T-helper 22 cell (primary cell): Measurements from ENCODE around the gene PCBP2.
"Not testable (repeated sequence)": the region's sequence is repeated elsewhere in the genome, so short reads cannot be mapped to it uniquely, and the experiment has no call there.

Source experiments
- DNase-seq: peaks from one replicate; pipeline ENCODE4 v3.0.0-alpha.2; 2020; ENCODE audit warnings: low read depth

PCBP2 gene

GRCh38 chr12:53472056-53472582, 20.2 kb downstream of the PCBP2 start:
- DNase-seq, result no peak

- no peak for DNase-seq
Measured at GRCh38 chr12:53474077-53474476, 22.2 kb downstream of the PCBP2 start.

DNA sequence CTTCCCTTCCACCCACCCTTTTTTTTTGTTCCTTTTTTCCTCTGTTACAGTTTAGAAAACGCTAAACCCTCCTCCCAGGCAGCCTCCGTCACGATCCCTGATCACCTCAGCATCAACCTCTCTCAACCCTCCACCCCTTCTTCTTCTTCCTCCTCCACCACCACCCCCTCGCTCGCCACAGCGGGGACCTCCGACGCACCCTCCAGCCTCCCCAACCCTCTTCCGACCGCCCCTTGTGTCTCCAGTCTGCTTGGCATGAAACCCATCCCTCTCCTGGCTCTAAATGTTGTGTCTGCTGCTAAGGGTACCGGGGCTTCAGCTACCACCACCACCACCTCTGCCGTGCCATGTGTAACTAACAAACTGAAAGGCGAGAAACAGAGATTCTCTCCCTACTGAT, 22.9 kb downstream of the PCBP2 start:
- no peak for DNase-seq

DNA sequence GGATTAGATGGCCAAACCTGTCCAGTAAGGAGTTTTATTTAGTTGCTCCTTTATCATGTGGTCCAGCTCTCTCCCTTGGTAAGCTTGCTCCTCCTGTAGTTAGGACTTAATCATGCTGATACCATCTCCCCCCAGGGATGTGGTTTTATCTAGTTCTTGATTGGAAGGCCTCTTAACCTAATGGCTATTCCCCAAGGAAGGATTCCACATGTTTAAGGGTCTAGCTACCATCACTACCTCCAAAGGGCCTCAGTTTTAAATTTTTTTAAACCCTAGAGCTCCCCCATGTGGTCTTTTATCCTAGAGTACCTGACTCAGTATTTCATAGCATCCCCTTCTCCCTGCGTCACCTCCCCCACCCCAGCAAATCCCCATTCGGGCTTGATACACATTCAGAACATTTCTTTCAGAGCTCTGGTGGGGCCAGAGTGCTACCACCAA, 24.9 kb downstream of the PCBP2 start:
- DNase-seq, result no peak

DNA sequence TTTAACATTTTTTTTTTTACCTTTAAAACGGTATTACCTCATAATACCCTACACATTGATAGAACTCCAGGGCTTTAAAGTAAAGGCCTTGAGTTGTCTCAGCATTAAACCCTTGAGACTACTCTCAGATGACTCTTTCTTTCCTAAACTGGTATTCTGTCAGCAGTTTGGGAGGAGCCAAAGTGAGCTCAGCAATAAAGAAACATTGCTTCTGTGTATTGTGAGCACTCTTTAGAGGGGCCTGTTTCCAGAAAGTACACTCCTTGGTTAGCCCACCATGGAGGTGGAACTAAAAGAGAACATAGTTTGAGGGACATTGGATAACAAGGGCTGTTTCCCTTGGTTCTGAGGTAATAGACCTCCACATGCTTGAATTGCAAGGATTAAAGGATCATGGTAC, 27.0 kb downstream of the PCBP2 start:
- no peak for DNase-seq

- DNase-seq, result no peak
Measured at GRCh38 chr12:53479331-53479730, 27.4 kb downstream of the PCBP2 start.

GRCh38 chr12:53480491-53481442, 28.9 kb downstream of the PCBP2 start:
- DNase-seq, result no peak

DNA sequence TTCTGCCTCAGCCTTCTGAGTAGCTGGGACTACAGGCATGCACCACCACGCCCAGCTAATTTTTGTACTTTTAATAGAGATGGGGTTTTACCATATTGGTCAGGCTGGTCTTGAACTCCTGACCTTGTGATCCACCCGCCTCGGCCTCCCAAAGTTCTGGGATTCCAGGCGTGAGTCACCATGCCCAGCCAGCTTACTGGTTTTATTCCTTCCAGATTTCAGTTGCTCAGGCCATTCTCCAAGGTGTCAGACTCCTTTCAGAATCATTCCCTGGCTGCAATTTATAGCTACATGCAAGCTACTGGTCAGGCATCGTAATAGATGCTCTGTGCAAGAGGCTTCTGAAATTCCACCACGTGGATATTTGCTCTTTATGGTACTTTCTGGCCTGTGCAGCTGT, 29.6 kb downstream of the PCBP2 start:
- not testable (repeated sequence) for DNase-seq

DNA sequence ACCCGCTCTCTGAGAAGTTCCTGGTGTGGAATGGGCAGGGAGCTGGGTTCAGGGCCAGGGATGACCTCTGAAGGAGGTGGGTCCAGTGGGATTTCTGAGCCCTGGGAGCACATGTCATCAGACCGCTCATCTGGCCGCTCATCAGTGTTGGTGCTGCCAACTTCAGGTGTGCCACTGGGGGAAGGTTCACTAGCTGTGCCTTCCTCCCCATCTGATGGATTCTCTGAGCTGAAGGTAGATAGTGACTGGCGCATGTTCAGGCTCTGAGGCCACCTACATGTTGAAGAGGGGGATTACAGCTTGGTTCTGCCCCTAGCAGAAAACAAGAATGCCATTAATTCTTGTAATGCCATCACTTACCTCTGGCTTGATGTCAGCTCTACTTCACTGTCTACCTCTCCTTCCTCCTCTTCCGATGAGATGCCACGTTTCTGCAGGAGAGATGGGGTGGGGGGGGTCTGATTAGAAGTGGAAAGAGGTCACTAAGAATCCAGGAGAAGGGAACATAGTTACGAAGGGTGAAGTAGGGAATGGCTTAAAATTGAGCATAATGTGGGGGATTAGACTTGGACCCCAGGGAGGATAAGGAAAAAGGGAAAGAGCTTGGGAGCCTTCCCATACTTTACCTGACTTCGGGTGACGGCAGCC, 30.2 kb downstream of the PCBP2 start:
- DNase-seq, result no peak

GRCh38 chr12:53482626-53483168, 30.8 kb downstream of the PCBP2 start:
- no peak for DNase-seq

- DNase-seq, result no peak
Measured at GRCh38 chr12:53483225-53483978, 31.5 kb downstream of the PCBP2 start.

DNA sequence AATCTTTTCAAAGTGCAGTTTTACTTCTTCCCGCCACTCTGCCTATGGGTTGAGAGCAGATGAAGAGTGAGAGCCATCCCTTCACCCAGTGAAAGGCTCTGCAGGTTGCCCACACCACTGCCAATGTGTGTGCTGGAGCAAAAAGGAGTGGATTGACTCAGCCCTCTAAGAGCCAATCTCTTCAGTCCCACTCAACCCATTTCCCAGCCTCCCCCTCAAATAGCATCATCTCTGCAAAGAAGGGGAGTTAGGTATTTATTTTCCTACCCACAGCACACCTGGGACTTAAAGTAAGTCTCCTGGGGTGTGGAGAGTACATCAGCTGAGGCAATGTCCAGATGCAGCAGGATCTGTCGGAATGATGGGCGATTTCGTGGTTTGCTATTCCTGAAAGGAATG, 32.1 kb downstream of the PCBP2 start:
- no peak for DNase-seq

DNA sequence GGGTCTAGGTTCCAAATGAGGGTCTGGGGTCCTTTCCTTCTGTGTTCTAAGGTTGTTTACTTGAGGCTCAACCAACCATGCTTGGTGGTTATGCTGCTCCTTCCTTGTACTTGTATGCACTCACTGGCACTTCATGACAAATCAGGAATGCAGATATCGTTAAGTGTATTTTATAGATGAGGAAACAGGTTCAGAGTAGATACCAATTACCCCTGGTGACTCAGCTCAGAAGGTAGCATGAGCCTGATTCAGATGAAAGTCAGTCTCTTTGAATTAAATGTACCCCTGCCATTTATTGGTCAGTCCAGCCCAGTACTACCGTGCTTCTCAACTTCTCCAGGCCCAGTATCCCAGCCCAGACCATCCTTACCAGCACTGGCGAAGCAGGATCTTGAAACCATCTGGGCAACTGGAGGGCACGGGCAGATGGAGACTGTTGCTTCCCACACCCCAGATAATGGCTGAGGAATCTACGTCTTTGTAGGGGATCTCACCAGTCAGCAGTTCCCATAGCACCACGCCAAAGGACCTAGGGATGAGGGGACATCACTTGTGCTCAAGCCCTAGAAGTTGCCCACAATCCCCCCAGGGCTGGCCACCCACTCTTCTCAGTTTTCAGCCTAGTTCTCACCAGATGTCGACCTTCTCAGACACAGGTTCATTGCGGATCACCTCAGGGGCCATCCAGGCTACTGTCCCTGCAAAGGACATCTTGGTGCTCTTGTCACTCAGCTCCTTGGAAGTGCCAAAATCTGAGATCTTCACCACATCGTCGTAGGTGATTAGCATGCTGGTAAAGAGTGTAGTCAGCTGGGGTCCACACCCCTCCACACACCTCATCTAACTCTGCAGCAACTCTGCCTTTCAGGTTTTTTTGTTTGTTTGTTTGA, 33.0 kb downstream of the PCBP2 start:
- DNase-seq, result no peak

- no peak for DNase-seq
Measured at GRCh38 chr12:53485955-53486735, 34.2 kb downstream of the PCBP2 start.

DNA sequence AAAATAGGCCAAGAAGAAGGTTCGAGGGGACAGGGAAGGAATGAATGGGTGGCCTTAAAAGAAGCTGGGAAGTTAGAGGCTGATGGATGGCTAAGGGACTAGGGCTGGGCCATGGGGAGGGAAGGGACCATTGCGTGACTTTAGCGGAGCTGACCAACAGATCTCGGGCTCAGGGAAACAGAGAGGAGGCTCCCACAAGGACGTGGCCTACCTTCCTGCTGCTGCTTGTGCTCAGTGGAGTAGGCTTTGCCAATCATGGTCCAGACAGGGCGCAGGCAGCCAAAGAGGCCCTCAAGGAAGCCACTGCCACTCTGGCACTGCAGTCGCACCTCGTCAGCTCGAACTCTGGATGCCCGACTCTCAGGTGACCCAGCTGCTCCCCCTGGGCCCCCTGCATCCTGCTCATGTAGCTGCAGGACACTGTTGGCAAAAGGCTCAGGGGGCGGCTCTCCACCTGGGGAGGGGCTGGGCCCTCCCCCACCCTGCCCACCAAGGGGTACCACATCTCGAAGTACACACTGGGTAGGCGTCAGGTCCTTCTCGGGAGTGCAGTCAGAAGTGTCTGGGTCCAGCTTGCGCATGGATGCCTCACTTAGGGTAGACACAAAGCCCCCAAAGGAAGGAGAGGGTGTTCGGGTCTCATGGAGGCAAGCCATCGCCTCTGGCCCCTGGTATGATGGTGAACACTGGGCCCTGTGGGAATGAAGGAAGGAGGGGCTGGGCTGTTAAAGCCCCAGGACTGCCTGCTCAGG, 35.0 kb downstream of the PCBP2 start:
- no peak for DNase-seq

GRCh38 chr12:53489242-53489864, 37.5 kb downstream of the PCBP2 start:
- no peak for DNase-seq

GRCh38 chr12:53492188-53492587, 40.3 kb downstream of the PCBP2 start:
- no peak for DNase-seq

- peak; percentile 83 for DNase-seq
Measured at GRCh38 chr12:53492830-53493609, 41.1 kb downstream of the PCBP2 start.
